ENCODE results near the gene SPATS2. TPM values are rescaled to one million over a fixed set of nuclear protein-coding genes. Genes with fewer than 3 reads are reported as not detected.
"Not testable (repeated sequence)": the region's sequence is repeated elsewhere in the genome, so short reads cannot be mapped to it uniquely, and the experiment has no call there.

The SPATS2 gene
- total RNA-seq, 2 experiments from 2014 or later = 11.3 to 18.1 TPM

GRCh38 chr12:49531745-49532144 lies 164.5 kb downstream of the SPATS2 start:
- Mint-ChIP-seq H3K27ac (no peak overlapping the region), H3K36me3 (no peaks in the 10 kb centered on the region)
- CTCF ChIA-PET = interaction anchor here (1.4 kb wide), 1 partner anchor 184 kb away, joined by 3 read pairs; no protein-coding TSS in a partner anchor

GRCh38 chr12:49533331-49533730 lies 166.1 kb downstream of the SPATS2 start:
- peak; percentile 39 for DNase-seq
- Mint-ChIP-seq H3K27me3 (peaks cover 31% of the 10 kb centered on the region), H3K4me1 (peaks cover 5% of the 10 kb centered on the region), H3K27ac (no peak overlapping the region), H3K9me3 (ENCODE audit: low read depth) (no peaks in the 10 kb centered on the region), H3K4me3 (no peak overlapping the region), H3K36me3 (no peaks in the 10 kb centered on the region)
- ATAC-seq = no peak
- CTCF ChIA-PET = no interaction called here

More at GRCh38 chr12:49531745-49532144, 164.5 kb downstream of the SPATS2 start:
- no peak for ATAC-seq
- Mint-ChIP-seq H3K27me3 (peaks cover 16% of the 10 kb centered on the region), H3K4me1 (peaks cover 3% of the 10 kb centered on the region), H3K4me3 (no peak overlapping the region), H3K9me3 (ENCODE audit: low read depth) (no peaks in the 10 kb centered on the region)
- no peak for DNase-seq

DNA sequence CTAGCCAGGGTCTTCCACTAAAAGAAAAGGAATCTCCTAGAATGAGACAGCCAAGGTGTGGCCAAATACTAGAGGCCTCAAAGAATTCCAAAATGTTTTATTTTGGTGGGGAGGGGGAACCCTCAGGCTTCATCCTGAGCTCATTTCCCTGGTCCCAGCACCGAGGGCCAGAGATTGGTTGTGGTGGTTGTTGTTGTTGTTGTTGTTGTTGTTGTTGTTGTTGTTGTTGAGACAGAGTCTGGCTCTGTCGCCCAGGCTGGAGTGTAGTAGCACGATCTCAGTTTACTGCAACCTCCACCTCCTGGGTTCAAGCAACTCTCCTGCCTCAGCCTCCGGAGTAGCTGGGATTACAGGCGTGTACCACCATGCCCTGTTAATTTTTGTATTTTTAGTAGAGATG lies 166.9 kb downstream of the SPATS2 start:
- DNase-seq = peak; percentile 12
- not testable (repeated sequence) for H3K36me3 Mint-ChIP-seq; H3K4me1 Mint-ChIP-seq; ATAC-seq; H3K27ac Mint-ChIP-seq; H3K9me3 Mint-ChIP-seq (ENCODE audit: low read depth); H3K4me3 Mint-ChIP-seq
- H3K27me3 Mint-ChIP-seq = peaks cover 32% of the 10 kb centered on the region
- CTCF ChIA-PET = interaction anchor here (1.1 to 2.1 kb wide), 4 partner anchors 11 to 187 kb away, joined by 3 to 10 read pairs (median 3); no protein-coding TSS in a partner anchor

- ATAC-seq = no peak
- DNase-seq = peak; percentile 31
- Mint-ChIP-seq H3K4me3 (no peak overlapping the region), H3K4me1 (peaks cover 7% of the 10 kb centered on the region), H3K27me3 (peaks cover 37% of the 10 kb centered on the region), H3K36me3 (no peaks in the 10 kb centered on the region), H3K9me3 (ENCODE audit: low read depth) (no peaks in the 10 kb centered on the region), H3K27ac (no peak overlapping the region)
- CTCF ChIA-PET = interaction anchor here (1.0 to 2.1 kb wide), 5 partner anchors 10 to 187 kb away, joined by 3 to 10 read pairs (median 3); no protein-coding TSS in a partner anchor
These were observed 167.5 kb downstream of the SPATS2 start for GRCh38 chr12:49534731-49535278.

- Mint-ChIP-seq H3K4me3 (no peak overlapping the region), H3K27ac (no peak overlapping the region)
- CTCF ChIA-PET = interaction anchor here (1.0 to 3.2 kb wide), 2 partner anchors 24 to 178 kb away, joined by 3 to 16 read pairs; no protein-coding TSS in a partner anchor
These were observed 168.8 kb downstream of the SPATS2 start for GRCh38 chr12:49535921-49536525.

GRCh38 chr12:49536526-49537071 lies 169.3 kb downstream of the SPATS2 start:
- Mint-ChIP-seq H3K4me3 (no peak overlapping the region), H3K4me1 (peaks cover 10% of the 10 kb centered on the region), H3K27ac (no peak overlapping the region), H3K9me3 (ENCODE audit: low read depth) (no peaks in the 10 kb centered on the region), H3K27me3 (peaks cover 50% of the 10 kb centered on the region), H3K36me3 (no peaks in the 10 kb centered on the region)
- DNase-seq (no peak), ATAC-seq (no peak)
- CTCF ChIA-PET = interaction anchor here (1.8 to 3.2 kb wide), 3 partner anchors 10 to 178 kb away, joined by 4 to 16 read pairs (median 6); no protein-coding TSS in a partner anchor

More at GRCh38 chr12:49535921-49536525, 168.8 kb downstream of the SPATS2 start:
- Mint-ChIP-seq H3K9me3 (ENCODE audit: low read depth) (no peaks in the 10 kb centered on the region), H3K36me3 (no peaks in the 10 kb centered on the region), H3K4me1 (peaks cover 10% of the 10 kb centered on the region), H3K27me3 (peaks cover 48% of the 10 kb centered on the region)
- DNase-seq = peak; percentile 36
- ATAC-seq = no peak

GRCh38 chr12:49537231-49537751 lies 170.0 kb downstream of the SPATS2 start:
- Mint-ChIP-seq H3K36me3 (no peaks in the 10 kb centered on the region), H3K27me3 (peaks cover 50% of the 10 kb centered on the region), H3K9me3 (ENCODE audit: low read depth) (no peaks in the 10 kb centered on the region), H3K27ac (no peak overlapping the region), H3K4me3 (no peak overlapping the region), H3K4me1 (peaks cover 10% of the 10 kb centered on the region)
- DNase-seq = no peak
- ATAC-seq = no peak
- CTCF ChIA-PET = interaction anchor here (1.0 to 3.4 kb wide), 7 partner anchors 10 to 195 kb away, joined by 3 to 16 read pairs (median 6); partner anchors contain the start of gene DNAJC22

- H3K27me3 Mint-ChIP-seq = peaks cover 51% of the 10 kb centered on the region
- no peaks in the 10 kb centered on the region for H3K36me3 Mint-ChIP-seq
- CTCF ChIA-PET = interaction anchor here (0.6 to 3.4 kb wide), 9 partner anchors 11 to 196 kb away, joined by 3 to 16 read pairs (median 5); partner anchors contain the start of gene DNAJC22
- no peaks in the 10 kb centered on the region for H3K9me3 Mint-ChIP-seq (ENCODE audit: low read depth)
- no peak for DNase-seq
- peak; percentile 20 for ATAC-seq
- H3K4me3 Mint-ChIP-seq = peak overlapping the region; percentile 49
- H3K4me1 Mint-ChIP-seq = peaks cover 10% of the 10 kb centered on the region
- H3K27ac Mint-ChIP-seq = no peak overlapping the region
These were observed 170.7 kb downstream of the SPATS2 start for GRCh38 chr12:49537752-49538509.

- H3K27ac Mint-ChIP-seq = no peak within 1 kb of the TSS
- DNase-seq = peak; percentile 95
- peak within 1 kb of the TSS; percentile 49 for H3K4me3 Mint-ChIP-seq
- peaks cover 53% of the 10 kb centered on the region for H3K27me3 Mint-ChIP-seq
- H3K36me3 Mint-ChIP-seq = no peaks in the 10 kb centered on the region
- no peaks in the 10 kb centered on the region for H3K9me3 Mint-ChIP-seq (ENCODE audit: low read depth)
- CTCF ChIA-PET = interaction anchor here (0.6 to 3.4 kb wide), 13 partner anchors 12 to 272 kb away, joined by 3 to 16 read pairs (median 5); partner anchors contain the start of gene DNAJC22
- peak; percentile 92 for ATAC-seq
- peaks cover 14% of the 10 kb centered on the region for H3K4me1 Mint-ChIP-seq
These were observed 171.5 kb downstream of the SPATS2 start, which contains the start of gene KCNH3 for GRCh38 chr12:49538510-49539403. Gene KCNH3 (plus strand): TSS chr12:49539030. CDS start chr12:49539417, 387 bp downstream.

GRCh38 chr12:49539406-49540228 lies 172.4 kb downstream of the SPATS2 start:
- H3K27me3 Mint-ChIP-seq = peaks cover 53% of the 10 kb centered on the region
- no peak overlapping the region for H3K27ac Mint-ChIP-seq

More at GRCh38 chr12:49539406-49540228, 172.4 kb downstream of the SPATS2 start:
- peak overlapping the region; percentile 30 for H3K4me3 Mint-ChIP-seq
- DNase-seq (no peak), ATAC-seq (no peak)
- CTCF ChIA-PET = interaction anchor here (1.2 to 3.4 kb wide), 8 partner anchors 13 to 273 kb away, joined by 3 to 16 read pairs (median 4); partner anchors contain the start of gene DNAJC22
- H3K9me3 Mint-ChIP-seq (ENCODE audit: low read depth) = no peaks in the 10 kb centered on the region
- H3K36me3 Mint-ChIP-seq = no peaks in the 10 kb centered on the region
- peaks cover 14% of the 10 kb centered on the region for H3K4me1 Mint-ChIP-seq

Measured in activated CD8-positive, alpha-beta memory T cell treated with anti-CD3 and anti-CD28 coated beads, Interleukin-2, amount 10 ng/mL, durations not matched to agents 7 days and 5 days (primary cell).